K562 (cell line): ENCODE results near the gene SPCS3. TPM values are rescaled to one million over a fixed set of nuclear protein-coding genes. Genes with fewer than 3 reads are reported as not detected.
A peak's percentile ranks its signal among the peaks of the same experiment; 100 is the strongest.

Source experiments
- ATAC-seq: fragments of 200-7000 bp; cut with Tn5 transposase; 3 replicates; pipeline ENCODE4 v1.9.1; 2020; ENCODE audit warnings: moderate library complexity
- BruUV-seq: library from RNA; stranded (reverse); fragments of 400-500 nt; replicated peaks from 2 replicates; lab custom pipeline; 2021; lab: Mats Ljungman, UMichigan
- CTCF ChIA-PET: fragments of 300-600 bp; formaldehyde crosslinking; extraction: SDS; loops from one replicate; lab custom pipeline; 2021; ENCODE audit warnings: low intra/inter-chr PET ratio; lab: Yijun Ruan, JAX
- POLR2A ChIA-PET: fragments of 300-600, 350-650 bp; sonication (Branson Sonifier 250); formaldehyde crosslinking; extraction: SDS; loops from one replicate; lab custom pipeline; 2021; ENCODE audit warnings: antibody characterized with exemption, inconsistent platforms; lab: Yijun Ruan, JAX
- DNase-seq, 4 experiments: peaks; one replicate each; pipeline versions ENCODE4 v3.0.0 to v3.0.0-alpha.2; 2011 to 2018; ENCODE audit warnings: low spot score in 3 of 4, mixed read lengths in 3 of 4; ENCODE audit errors: extremely low read depth in 1 of 4
- FAIRE-seq: peaks from 2 replicates; lab custom pipeline; 2011; peaks lifted over from hg19 to GRCh38; lab: Jason Lieb, UNC
- H2AFZ ChIP-seq: 2 replicates; pipeline ENCODE4 v1.6.0; 2011; ENCODE audit warnings: low read depth, low read length, control low read depth, inconsistent platforms
- H3K27ac ChIP-seq: fragments of 200-600 bp; 3 replicates; pipeline ENCODE4 v1.8.0; 2011; ENCODE audit warnings: low read depth, mild to moderate bottlenecking, control low read depth, inconsistent platforms, low read length, moderate library complexity, mixed read lengths; ENCODE audit errors: extremely low read depth
- H3K27me3 ChIP-seq, 2 experiments: fragments of 300-600 bp in 1 of 2; 2 replicates in 1 of 2; 3 replicates in 1 of 2; pipeline versions ENCODE4 v1.6.0 to v1.8.0; 2011; ENCODE audit warnings: inconsistent platforms in 2 of 2, low read length in 2 of 2, mild to moderate bottlenecking in 1 of 2, mixed read lengths in 1 of 2, moderate library complexity in 1 of 2; ENCODE audit not compliant: control insufficient read depth in 2 of 2, insufficient read depth in 2 of 2
- H3K36me3 ChIP-seq: fragments of 300-600 bp; 3 replicates; pipeline ENCODE4 v1.8.0; 2011; ENCODE audit warnings: mild to moderate bottlenecking, low read length, inconsistent platforms; ENCODE audit not compliant: control insufficient read depth, insufficient read depth
- H3K4me1 ChIP-seq, 2 experiments: fragments of 200-600 bp in 1 of 2; replicated peaks in 1 of 2; 2 replicates in 1 of 2; 3 replicates in 1 of 2; pipeline versions ENCODE4 v1.5.1 to v1.8.0; 2011; ENCODE audit warnings: inconsistent platforms in 2 of 2, low read length in 2 of 2, mild to moderate bottlenecking in 1 of 2, mixed read lengths in 1 of 2, moderate library complexity in 1 of 2; ENCODE audit not compliant: control insufficient read depth in 2 of 2, insufficient read depth in 2 of 2
- H3K4me2 ChIP-seq: 2 replicates; pipeline ENCODE4 v1.6.1; 2011; ENCODE audit warnings: low read length, control low read depth, inconsistent platforms, mixed read lengths; ENCODE audit not compliant: insufficient read depth
- H3K4me3 ChIP-seq: fragments of 200-600 bp; sonication (generic), shearing (Covaris generic); 2 replicates; pipeline ENCODE4 v1.5.1; 2016; ENCODE audit warnings: control low read depth, inconsistent platforms
- H3K79me2 ChIP-seq: fragments of 200-600 bp; 3 replicates; pipeline ENCODE4 v1.8.0; 2011; ENCODE audit warnings: low read length, inconsistent platforms; ENCODE audit not compliant: control insufficient read depth, insufficient read depth
- H3K9ac ChIP-seq, 2 experiments: 2 replicates each; pipeline versions ENCODE4 v1.6.0 to v1.6.1; 2011; ENCODE audit warnings: low read depth in 2 of 2, low read length in 2 of 2, control low read depth in 1 of 2, inconsistent platforms in 1 of 2, mild to moderate bottlenecking in 1 of 2, mixed read lengths in 1 of 2; ENCODE audit not compliant: insufficient read depth in 1 of 2
- H3K9me1 ChIP-seq: one replicate; pipeline ENCODE4 v1.6.0; 2011; ENCODE audit warnings: inconsistent platforms, mild to moderate bottlenecking, low read length, moderate library complexity; ENCODE audit not compliant: control insufficient read depth, insufficient read depth
- H3K9me3 ChIP-seq: replicated peaks from 2 replicates; pipeline ENCODE4 v1.5.1; 2011; ENCODE audit warnings: low read depth, low read length, inconsistent platforms; ENCODE audit not compliant: control insufficient read depth, insufficient read depth
- H4K20me1 ChIP-seq: replicated peaks from 2 replicates; pipeline ENCODE4 v1.6.1; 2011; ENCODE audit warnings: low read length, inconsistent platforms, mixed read lengths; ENCODE audit not compliant: control insufficient read depth, insufficient read depth
- FOXK2 ChIP-seq, 2 experiments: fragments of 450-650 bp; IDR thresholded peaks in 1 of 2; conservative IDR thresholded peaks in 1 of 2; 2 replicates each; pipeline ENCODE4 v1.6.1; 2016; ENCODE audit warnings: low read depth in 2 of 2, mild to moderate bottlenecking in 1 of 2
- HMG20A ChIP-seq: fragments of 450-650 bp; formaldehyde crosslinking; conservative IDR thresholded peaks from 2 replicates; pipeline ENCODE4 v1.4.0; 2020; ENCODE audit warnings: mild to moderate bottlenecking, mixed read lengths
- MGA ChIP-seq: fragments of 450-650 bp; IDR thresholded peaks from 2 replicates; pipeline ENCODE4 v1.6.1; 2016; ENCODE audit warnings: mild to moderate bottlenecking, moderate library complexity
- MYC ChIP-seq, 2 experiments: fragments of 250-450 bp in 1 of 2; sonication (Bioruptor Pico) in 1 of 2; IDR thresholded peaks; 2 replicates each; pipeline versions ENCODE4 v1.5.1 to v1.6.1; 2012 to 2021; ENCODE audit warnings: low read depth in 2 of 2, borderline replicate concordance in 1 of 2, improper control_type of control experiment in 1 of 2, low read length in 1 of 2, mild to moderate bottlenecking in 1 of 2, moderate library complexity in 1 of 2
- PKNOX1 ChIP-seq: fragments of 450-650 bp; IDR thresholded peaks from 2 replicates; pipeline ENCODE4 v1.6.1; 2016
- RBM39 ChIP-seq: fragments of 200-400 bp; formaldehyde crosslinking; optimal IDR thresholded peaks from 2 replicates; pipeline ENCODE3; 2018; ENCODE audit warnings: low read depth, low read length
- TAL1 ChIP-seq: fragments of 450-650 bp; IDR thresholded peaks from 2 replicates; pipeline ENCODE4 v1.6.1; 2016; ENCODE audit warnings: mild to moderate bottlenecking
- TGIF2 ChIP-seq: sonication (generic); formaldehyde crosslinking; IDR thresholded peaks from 2 replicates; pipeline ENCODE4 v1.8.1; 2022; ENCODE audit warnings: mild to moderate bottlenecking, missing genetic modification reagents, moderate library complexity
- ZNF212 ChIP-seq: fragments of 450-650 bp; formaldehyde crosslinking; IDR thresholded peaks from 2 replicates; pipeline ENCODE4 v1.4.0; 2020; ENCODE audit warnings: mild to moderate bottlenecking
- WGBS: fragments of 100-300 bp; shearing (Covaris generic); methylation state at CpG from one replicate; pipeline ENCODE4 v1.1.6; 2016; ENCODE audit warnings: low coverage, mixed read lengths; ENCODE audit not compliant: insufficient coverage; ENCODE audit errors: missing lambda C conversion rate; 5-methylcytosine and 5-hydroxymethylcytosine counted together
- in situ Hi-C: fragments of 300-500 bp; cut with MboI; formaldehyde crosslinking; loops from 4 replicates; pipeline ENCODE4 v1.15.0; 2018; ENCODE audit warnings: inconsistent platforms, mixed read lengths
- intact Hi-C: fragments of 100-400 bp; cut with micrococcal nuclease; formaldehyde crosslinking; loops from 2 replicates; pipeline ENCODE4 v1.14.2; 2022
- polyA plus RNA-seq, 8 experiments: library from polyadenylated mRNA; depleted of rRNA in 4 of 8; stranded (reverse) in 5 of 8; unstranded in 3 of 8; fragments of >200 nt; fragmentation: Nextera tagmentation in 2 of 8; fragmentation: Illumina TruSeq in 1 of 8; extraction: Ambion mirVana in 2 of 8; extraction: Trizol in 1 of 8; gene quantifications; 2 replicates each; pipeline versions ENCODE4 v1.2.1 to v1.2.3, GENCODE V29; 2011 to 2014; ENCODE audit warnings: inconsistent platforms in 1 of 8, missing spikeins in 1 of 8
- total RNA-seq, 7 experiments: library from RNA; depleted of rRNA in 6 of 7; stranded (reverse); fragments of >200 nt in 6 of 7; fragmentation: Illumina TruSeq in 2 of 7; extraction: Trizol in 2 of 7; gene quantifications; 2 replicates each; pipeline versions ENCODE4 v1.2.1 to v1.2.3, GENCODE V29; 2011 to 2021; ENCODE audit warnings: low replicate concordance in 1 of 7

SPCS3 gene
- total and polyA plus RNA-seq, 9 of the 15 experiments (the other 6 are each of a cell fraction or from before 2014, with no cell fraction given), result 64.6 to 196 (median 85.4) TPM

GRCh38 chr4:176320340-176320975, 692 bp downstream of the SPCS3 start:
- under 1% methylated on average over 37 of the region's 44 CpGs for WGBS
- POLR2A ChIA-PET, result no interaction called here
- Histone ChIP-seq H3K4me3 (peak overlapping the region; percentile 92), H3K27ac (peak overlapping the region; percentile 97), H3K27me3 (no peaks in the 10 kb centered on the region), H3K9me1 (no peaks in the 10 kb centered on the region), H4K20me1 (peaks cover 8% of the 10 kb centered on the region; the same call in 1 of the 2 replicates), H3K36me3 (peaks cover 28% of the 10 kb centered on the region; the same call in 2 of the 3 replicates), H3K4me1 (peaks cover 0 to 7% of the 10 kb centered on the region in 2 experiments; a peak in 3 of 5 replicates), H2AFZ (peak overlapping the region; percentile 89), H3K9ac (peak overlapping the region; percentile 95 to 99), H3K4me2 (peak overlapping the region; percentile 93), H3K9me3 (no peaks in the 10 kb centered on the region), H3K79me2 (peaks cover 57% of the 10 kb centered on the region)
- DNase-seq, result peak; percentile 72 to 88 (median 80)
- peak; percentile 15 for FAIRE-seq
- in situ Hi-C loops (no loop called here), intact Hi-C loops (loop anchor here (10.0 kb wide), 1 partner anchor 1666 kb away; no protein-coding TSS in a partner anchor)
- BruUV-seq, result no TSS peak
- CTCF ChIA-PET, result no interaction called here
- peak; percentile 87 for ATAC-seq
- TF ChIP-seq PKNOX1 (peak; percentile 30; the same call in 1 of the 2 replicates), MGA (peak; percentile 75), RBM39 (no peak), FOXK2 (conservative IDR thresholded peaks at IDR 0.05 in 1 of 2, IDR thresholded peaks at IDR 0.05 in 1 of 2; ENCODE audit: low read depth in 2 of 2) (0 out of 4 replicates have a peak, but pooled peaks of 1 of the 2 experiments have one; percentile 27), TGIF2 (CRISPR knock-in tag) (peak; percentile 75; the same call in 1 of the 2 replicates), TAL1 (no peak), ZNF212 (CRISPR knock-in tag) (no peak), MYC (IDR thresholded peaks at IDR 0.05; ENCODE audit: low read depth, low read length) (peak; percentile 88), MYC (CRISPR knock-in tag; IDR thresholded peaks at IDR 0.05; ENCODE audit: borderline replicate concordance, low read depth) (no peak), HMG20A (no peak)
